Prostate gland (tissue), 2 donors: ENCODE results near the gene FECH. TPM values are rescaled to one million over a fixed set of nuclear protein-coding genes. Genes with fewer than 3 reads are reported as not detected.

ENCODE experiments used
- DNase-seq: peaks from one replicate; pipeline ENCODE4 v3.0.0-alpha.2; 2019; ENCODE audit warnings: low spot score
- H3K27ac ChIP-seq, 2 donors: fragments of 200-600 bp; sonication (generic); 2 replicates each; pipeline ENCODE4 v1.5.1; 2017 to 2019
- H3K27me3 ChIP-seq: fragments of 200-600 bp; sonication (generic); replicated peaks from 2 replicates; pipeline ENCODE4 v1.5.1; 2019; ENCODE audit not compliant: insufficient read depth
- H3K36me3 ChIP-seq, 2 donors: fragments of 200-600 bp; sonication (generic); 1 replicate in 1 of 2; 2 replicates in 1 of 2; pipeline versions ENCODE4 v1.5.1 to v1.8.1; 2017 to 2019
- H3K4me1 ChIP-seq: fragments of 200-600 bp; sonication (generic); replicated peaks from 2 replicates; pipeline ENCODE4 v1.5.1; 2019
- H3K4me3 ChIP-seq, 2 donors: fragments of 200-600 bp; sonication (generic); 2 replicates each; pipeline ENCODE4 v1.5.1; 2017 to 2019
- H3K9me3 ChIP-seq: fragments of 200-600 bp; sonication (generic); 2 replicates; pipeline ENCODE4 v1.5.1; 2017
- CTCF ChIP-seq, 4 experiments: fragments of 200-600 bp in 2 of 4; fragments of 450-650 bp in 2 of 4; sonication (generic) in 2 of 4; IDR thresholded peaks; 1 replicate in 3 of 4; 2 replicates in 1 of 4; pipeline ENCODE4 v1.5.1; 2016 to 2019; ENCODE audit warnings: antibody characterized with exemption in 4 of 4, mild to moderate bottlenecking in 2 of 4, moderate library complexity in 2 of 4
- POLR2A ChIP-seq: fragments of 450-650 bp; IDR thresholded peaks from one replicate; pipeline ENCODE4 v1.6.1; 2016; ENCODE audit warnings: antibody characterized with exemption, mild to moderate bottlenecking
- POLR2AphosphoS5 ChIP-seq: sonication (generic); formaldehyde crosslinking; IDR thresholded peaks from one replicate; pipeline ENCODE4 v1.6.1; 2017; ENCODE audit warnings: antibody characterized with exemption
- WGBS: methylation state at CpG from one replicate; pipeline ENCODE4 v1.1.5; 2018; 5-methylcytosine and 5-hydroxymethylcytosine counted together
- intact Hi-C: fragments of 100-400 bp; cut with DNase I; formaldehyde crosslinking; loops from one replicate; pipeline ENCODE4 v1.14.2; 2022
- total RNA-seq, 2 donors: library from RNA; depleted of rRNA; stranded (reverse); fragments of >200 nt; gene quantifications; one replicate each; pipeline ENCODE4 v1.1.0, GENCODE V29; 2016

FECH gene
- total RNA-seq, 2 donors from 2014 or later: 25.8 to 71.0 TPM

GRCh38 chr18:57516056-57516455, 70.4 kb downstream of the FECH start:
- Histone ChIP-seq H3K27ac (no peak overlapping the region), H3K36me3 (no peaks in the 10 kb centered on the region), H3K27me3 (no peaks in the 10 kb centered on the region), H3K4me3 (no peak overlapping the region), H3K4me1 (no peaks in the 10 kb centered on the region), H3K9me3 (no peaks in the 10 kb centered on the region)
- intact Hi-C loops: no loop called here
- TF ChIP-seq POLR2AphosphoS5 (no peak), POLR2A (no peak), CTCF (IDR thresholded peaks at IDR 0.05) (no peak)
- 78% methylated on average over 6 of the region's 6 CpGs for WGBS
- DNase-seq: no peak

GRCh38 chr18:57505231-57505630, 81.3 kb downstream of the FECH start:
- Histone ChIP-seq H3K27me3 (no peaks in the 10 kb centered on the region), H3K9me3 (no peaks in the 10 kb centered on the region), H3K4me3 (no peak overlapping the region), H3K36me3 (no peaks in the 10 kb centered on the region), H3K4me1 (no peaks in the 10 kb centered on the region), H3K27ac (no peak overlapping the region)
- TF ChIP-seq CTCF (IDR thresholded peaks at IDR 0.05) (no peak), POLR2A (no peak), POLR2AphosphoS5 (no peak)
- DNase-seq: no peak
- intact Hi-C loops: no loop called here
- 41% methylated on average over 1 of the region's 1 CpG for WGBS

GRCh38 chr18:57502624-57503023, 83.9 kb downstream of the FECH start:
- Histone ChIP-seq H3K4me3 (no peak overlapping the region), H3K36me3 (no peaks in the 10 kb centered on the region), H3K4me1 (no peaks in the 10 kb centered on the region), H3K9me3 (no peaks in the 10 kb centered on the region), H3K27ac (no peak overlapping the region), H3K27me3 (no peaks in the 10 kb centered on the region)
- intact Hi-C loops: no loop called here
- WGBS: 78% methylated on average over 9 of the region's 9 CpGs
- TF ChIP-seq POLR2AphosphoS5 (no peak), POLR2A (no peak)
- DNase-seq: no peak

- no peak for TF ChIP-seq CTCF (IDR thresholded peaks at IDR 0.05)
- no peak for TF ChIP-seq POLR2AphosphoS5
- TF ChIP-seq POLR2A: no peak
- Histone ChIP-seq H3K9me3 (no peaks in the 10 kb centered on the region), H3K4me3 (no peak overlapping the region), H3K27me3 (no peaks in the 10 kb centered on the region), H3K36me3 (no peaks in the 10 kb centered on the region), H3K4me1 (no peaks in the 10 kb centered on the region), H3K27ac (no peak overlapping the region)
- intact Hi-C loops: no loop called here
- WGBS: 82% methylated on average over 5 of the region's 5 CpGs
- DNase-seq: no peak
Measured at GRCh38 chr18:57498682-57499256, 87.7 kb downstream of the FECH start.

Other genes with a start within 250 kb of the FECH start
- gene ST8SIA3, start 234.1 kb downstream of the FECH start, total RNA-seq: 10 to 100 TPM in 1 of 2 donors, not detected in 1; 13.1 TPM
- under 1 TPM; 0.09 to 0.45 TPM for gene ONECUT2, start 151.3 kb downstream of the FECH start, total RNA-seq
- 100 to 1,000 TPM; 101 to 152 TPM for gene NARS1, start 35.1 kb upstream of the FECH start, total RNA-seq
- 100 to 1,000 TPM in 1 of 2 donors, 10 to 100 TPM in 1; 33.5 to 103 TPM for gene ATP8B1, start 216.6 kb upstream of the FECH start, total RNA-seq